Daoy (cell line): ENCODE measurements around the gene ESYT2. TPM values are rescaled to one million over a fixed set of nuclear protein-coding genes. Genes with fewer than 3 reads are reported as not detected.
"Not testable (repeated sequence)": the region's sequence is repeated elsewhere in the genome, so short reads cannot be mapped to it uniquely, and the experiment has no call there.

Source experiments
- DNase-seq: peaks from one replicate; pipeline ENCODE4 v3.0.0-alpha.2; 2015; ENCODE audit warnings: low read depth
- total RNA-seq: library from RNA; depleted of rRNA; stranded (reverse); fragments of >200 nt; shearing (Covaris generic); gene quantifications from 2 replicates; pipeline ENCODE4 v1.2.3, GENCODE V29; 2014

Gene ESYT2
- total RNA-seq, 1 experiment from 2014 or later: 60.4 TPM

- DNase-seq: no peak
Measured at GRCh38 chr7:158856883-158857668, 27.8 kb upstream of the ESYT2 start.

GRCh38 chr7:158854681-158855081 lies 25.4 kb upstream of the ESYT2 start:
- DNase-seq: no peak

GRCh38 chr7:158850545-158851102 lies 21.3 kb upstream of the ESYT2 start:
- DNase-seq: no peak

- no peak for DNase-seq
Measured at GRCh38 chr7:158849768-158850544, 20.6 kb upstream of the ESYT2 start.

- no peak for DNase-seq
Measured at GRCh38 chr7:158849442-158849767, 20.1 kb upstream of the ESYT2 start.

- DNase-seq: no peak
Measured at GRCh38 chr7:158847451-158847866, 18.1 kb upstream of the ESYT2 start.

GRCh38 chr7:158846304-158846703 lies 17.0 kb upstream of the ESYT2 start:
- DNase-seq: no peak

GRCh38 chr7:158843771-158844170 lies 14.5 kb upstream of the ESYT2 start:
- DNase-seq: no peak

- DNase-seq: no peak
Measured at GRCh38 chr7:158842486-158842885, 13.2 kb upstream of the ESYT2 start.

- DNase-seq: no peak
Measured at GRCh38 chr7:158840604-158841003, 11.3 kb upstream of the ESYT2 start.

GRCh38 chr7:158839177-158839576 lies 9.9 kb upstream of the ESYT2 start:
- DNase-seq: not testable (repeated sequence)

- DNase-seq: no peak
Measured at GRCh38 chr7:158837790-158838637, 8.7 kb upstream of the ESYT2 start.

GRCh38 chr7:158836692-158837091 lies 7.4 kb upstream of the ESYT2 start:
- no peak for DNase-seq

- no peak for DNase-seq
Measured at GRCh38 chr7:158834878-158835784, 5.8 kb upstream of the ESYT2 start.

- no peak for DNase-seq
Measured at GRCh38 chr7:158832994-158833393, 3.7 kb upstream of the ESYT2 start.

GRCh38 chr7:158831738-158832091 lies 2.4 kb upstream of the ESYT2 start:
- DNase-seq: no peak

- no peak for DNase-seq
Measured at GRCh38 chr7:158830211-158830723, 958 bp upstream of the ESYT2 start.

GRCh38 chr7:158829021-158829341 lies 328 bp downstream of the ESYT2 start:
- peak; percentile 90 for DNase-seq

GRCh38 chr7:158828133-158829020 lies 932 bp downstream of the ESYT2 start:
- DNase-seq: peak; percentile 42
